Measurements from ENCODE around the gene GLYAT. TPM values are rescaled to one million over a fixed set of nuclear protein-coding genes. Genes with fewer than 3 reads are reported as not detected.

GLYAT gene
- total RNA-seq, 1 donor = not detected

- no peak for TF ChIP-seq CTCF (IDR thresholded peaks at IDR 0.05; ENCODE audit: insufficient read depth, low read depth, low read length)
- no peak overlapping the region for H3K4me3 ChIP-seq (ENCODE audit: low read depth, low read length)
- DNase-seq (ENCODE audit: low read depth) = no peak
Observed at GRCh38 chr11:58768137-58768536, 36.4 kb upstream of the GLYAT start.

- TF ChIP-seq CTCF (IDR thresholded peaks at IDR 0.05; ENCODE audit: insufficient read depth, low read depth, low read length) = no peak
- DNase-seq (ENCODE audit: low read depth) = no peak
- no peak overlapping the region for H3K4me3 ChIP-seq (ENCODE audit: low read depth, low read length)
Observed at GRCh38 chr11:58765078-58765477, 33.3 kb upstream of the GLYAT start.

GRCh38 chr11:58763120-58763490 lies 31.4 kb upstream of the GLYAT start:
- no peak for DNase-seq (ENCODE audit: low read depth)
- TF ChIP-seq CTCF (IDR thresholded peaks at IDR 0.05; ENCODE audit: insufficient read depth, low read depth, low read length) = no peak
- no peak overlapping the region for H3K4me3 ChIP-seq (ENCODE audit: low read depth, low read length)

GRCh38 chr11:58762284-58763119 lies 30.8 kb upstream of the GLYAT start:
- no peak for TF ChIP-seq CTCF (IDR thresholded peaks at IDR 0.05; ENCODE audit: insufficient read depth, low read depth, low read length)
- no peak for DNase-seq (ENCODE audit: low read depth)
- H3K4me3 ChIP-seq (ENCODE audit: low read depth, low read length) = no peak overlapping the region

GRCh38 chr11:58757439-58757838 lies 25.7 kb upstream of the GLYAT start:
- no peak for TF ChIP-seq CTCF (IDR thresholded peaks at IDR 0.05; ENCODE audit: insufficient read depth, low read depth, low read length)
- H3K4me3 ChIP-seq (ENCODE audit: low read depth, low read length) = no peak overlapping the region
- DNase-seq (ENCODE audit: low read depth) = no peak

GRCh38 chr11:58745705-58746364 lies 14.1 kb upstream of the GLYAT start:
- H3K4me3 ChIP-seq (ENCODE audit: low read depth, low read length) = no peak overlapping the region
- TF ChIP-seq CTCF (IDR thresholded peaks at IDR 0.05; ENCODE audit: insufficient read depth, low read depth, low read length) = no peak
- DNase-seq (ENCODE audit: low read depth) = no peak
